SK-N-MC (cell line): ENCODE data around the gene COL1A2.

Source experiments
- EZH2 ChIP-seq: fragments of 200-600 bp; sonication (generic); IDR thresholded peaks from one replicate; pipeline ENCODE4 v1.6.1; 2017; ENCODE audit warnings: antibody characterized with exemption
- FOXP2 ChIP-seq: optimal IDR thresholded peaks from 2 replicates; pipeline ENCODE3; 2011; ENCODE audit warnings: mild to moderate bottlenecking, moderate library complexity; ENCODE audit not compliant: insufficient read depth; ENCODE audit errors: extremely low read length, control extremely low read depth
- POLR2AphosphoS5 ChIP-seq: IDR thresholded peaks from 2 replicates; pipeline ENCODE4 v1.6.1; 2012; ENCODE audit warnings: mild to moderate bottlenecking, low read depth, low read length, borderline replicate concordance

DNA sequence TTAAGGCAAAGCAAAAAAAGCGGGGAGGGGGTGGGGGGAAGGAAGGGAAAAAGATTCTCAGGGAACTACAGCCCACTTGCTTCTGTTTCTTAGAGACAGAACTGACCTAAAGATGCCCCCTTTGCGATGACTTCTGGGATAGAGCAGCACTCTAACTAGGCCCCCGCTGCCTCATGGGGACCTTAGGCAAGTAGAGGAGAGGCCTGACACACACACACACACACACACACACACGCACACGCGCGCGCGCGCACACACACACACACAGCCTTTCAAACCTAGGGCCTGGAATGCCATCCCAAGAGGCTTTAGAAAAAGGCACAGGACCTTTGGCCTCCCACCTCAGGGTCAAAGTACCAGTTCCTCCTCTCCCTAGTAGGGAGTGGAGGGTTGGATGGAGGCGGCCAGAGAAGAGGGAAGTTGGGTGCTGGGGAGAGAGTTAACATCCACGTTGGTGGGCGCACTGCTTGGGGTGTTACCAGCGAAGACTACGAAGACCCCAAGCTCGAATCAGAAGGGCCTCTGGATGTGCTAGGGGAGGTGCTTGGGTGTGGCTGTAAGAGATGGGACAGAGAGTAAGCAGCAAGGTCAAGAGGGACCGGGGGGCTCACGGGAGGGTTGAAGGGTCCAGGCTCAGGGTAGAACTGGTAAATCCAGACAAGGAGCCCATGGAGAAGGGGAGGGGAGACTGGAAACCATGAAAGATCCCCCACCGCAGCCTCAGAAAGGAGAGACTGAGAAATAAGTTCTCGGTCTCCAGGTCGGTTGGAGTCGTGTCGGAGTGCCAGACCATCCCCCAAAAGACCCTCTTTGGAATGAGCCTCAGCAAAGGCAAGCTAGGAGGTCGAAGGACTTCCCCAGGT is 1.2 kb upstream of the COL1A2 start:
- TF ChIP-seq EZH2 (no peak), POLR2AphosphoS5 (no peak), FOXP2 (no peak)
